NCI-H82 (cell line): Measurements from ENCODE around the gene ZC3H18.

Source experiments
- DNase-seq: peaks from one replicate; lab custom pipeline; 2025; lab: John Stamatoyannopoulos, UW

The ZC3H18 gene

GRCh38 chr16:88639231-88640038, 69.2 kb downstream of the ZC3H18 start:
- peak; percentile 16 for DNase-seq

GRCh38 chr16:88640039-88640495, 69.9 kb downstream of the ZC3H18 start:
- DNase-seq, result no peak

- no peak for DNase-seq
Measured at GRCh38 chr16:88640498-88641247, 70.5 kb downstream of the ZC3H18 start.

DNA sequence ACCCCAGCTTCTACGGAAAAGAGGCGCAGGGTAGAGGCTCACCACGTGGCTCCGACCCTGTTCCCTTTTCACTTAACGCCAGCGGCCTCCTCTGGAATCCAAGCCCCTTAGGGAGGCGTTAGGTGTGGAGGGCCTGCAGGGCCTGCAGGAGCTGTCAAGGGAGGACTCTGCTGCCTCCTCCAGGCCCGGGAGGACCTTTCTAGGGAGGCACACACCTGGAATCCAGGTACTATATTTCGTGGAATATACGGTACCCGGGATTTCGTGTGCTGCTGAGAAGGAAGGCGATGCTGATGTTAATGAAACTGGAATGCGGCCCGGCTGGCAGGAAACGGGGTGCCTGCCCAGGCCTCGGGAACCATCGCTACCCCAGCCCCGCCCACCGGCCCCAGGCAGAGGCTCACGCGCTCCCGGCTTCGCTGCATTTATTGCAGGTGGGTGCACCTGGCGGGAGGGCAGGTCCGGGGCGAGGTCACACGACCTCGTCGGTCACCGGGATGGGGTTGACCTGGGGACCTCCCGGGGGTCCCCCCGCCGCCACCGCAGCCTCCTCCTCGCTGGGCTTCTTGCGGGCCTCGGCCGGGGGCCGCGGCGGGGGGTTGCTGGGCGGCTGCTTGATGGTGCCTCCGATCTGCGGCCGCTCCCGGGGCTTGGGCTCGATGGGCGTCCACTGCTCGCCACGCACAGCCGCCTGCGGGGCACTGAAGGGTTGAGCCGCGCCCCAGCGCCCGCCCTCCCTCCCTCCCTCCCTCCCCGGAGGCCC, 72.9 kb downstream of the ZC3H18 start:
- no peak for DNase-seq

DNA sequence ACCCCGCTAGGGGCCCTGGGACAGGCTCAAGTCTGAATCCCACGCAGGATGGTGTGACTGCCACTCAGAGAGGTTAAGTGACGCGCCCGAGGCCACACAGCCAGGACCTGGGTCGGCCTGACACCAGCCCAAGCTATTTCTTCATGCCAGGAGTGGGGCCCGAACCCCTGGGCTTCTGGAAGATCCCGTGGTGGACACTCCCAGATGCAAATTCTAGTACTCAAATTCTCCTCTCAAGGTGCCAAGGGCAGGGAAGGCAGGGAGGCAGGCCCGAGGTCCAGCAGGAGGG, 73.4 kb downstream of the ZC3H18 start:
- DNase-seq, result no peak

GRCh38 chr16:88645455-88645854, 75.3 kb downstream of the ZC3H18 start:
- DNase-seq, result no peak

- no peak for DNase-seq
Measured at GRCh38 chr16:88645941-88646340, 75.7 kb downstream of the ZC3H18 start.

DNA sequence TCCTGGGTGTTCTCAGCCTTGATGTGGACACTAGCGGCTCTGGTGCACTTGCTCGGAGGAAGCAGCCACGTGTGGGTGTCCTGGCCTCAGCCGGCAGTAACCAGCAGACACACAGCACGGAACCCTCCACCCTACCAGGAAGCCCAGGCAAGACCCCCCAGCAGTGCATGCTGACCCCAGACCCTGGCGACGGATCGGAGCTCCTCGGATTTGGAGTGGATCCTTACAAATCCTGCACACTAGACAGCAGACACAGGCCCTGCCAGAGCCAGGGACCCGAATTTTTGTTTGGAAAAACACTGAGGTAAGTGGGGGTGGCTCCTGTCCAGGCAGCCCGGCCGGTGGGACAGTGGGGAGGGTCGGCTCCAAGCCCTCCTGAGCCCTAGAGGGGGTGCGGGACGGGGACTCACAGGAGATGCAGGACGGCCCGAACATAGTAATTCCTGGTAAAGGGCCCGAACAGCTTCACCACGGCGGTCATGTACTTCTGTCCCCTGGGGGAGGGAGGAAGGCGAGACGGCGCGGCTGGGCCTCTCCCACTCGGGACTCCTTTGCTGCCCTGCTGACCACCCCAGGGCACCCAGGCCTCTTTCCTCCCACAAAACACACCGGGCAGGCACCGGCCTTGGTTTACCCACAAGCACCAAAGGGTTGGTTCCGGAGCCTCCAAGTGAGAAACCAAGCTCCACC, 76.3 kb downstream of the ZC3H18 start:
- no peak for DNase-seq

DNA sequence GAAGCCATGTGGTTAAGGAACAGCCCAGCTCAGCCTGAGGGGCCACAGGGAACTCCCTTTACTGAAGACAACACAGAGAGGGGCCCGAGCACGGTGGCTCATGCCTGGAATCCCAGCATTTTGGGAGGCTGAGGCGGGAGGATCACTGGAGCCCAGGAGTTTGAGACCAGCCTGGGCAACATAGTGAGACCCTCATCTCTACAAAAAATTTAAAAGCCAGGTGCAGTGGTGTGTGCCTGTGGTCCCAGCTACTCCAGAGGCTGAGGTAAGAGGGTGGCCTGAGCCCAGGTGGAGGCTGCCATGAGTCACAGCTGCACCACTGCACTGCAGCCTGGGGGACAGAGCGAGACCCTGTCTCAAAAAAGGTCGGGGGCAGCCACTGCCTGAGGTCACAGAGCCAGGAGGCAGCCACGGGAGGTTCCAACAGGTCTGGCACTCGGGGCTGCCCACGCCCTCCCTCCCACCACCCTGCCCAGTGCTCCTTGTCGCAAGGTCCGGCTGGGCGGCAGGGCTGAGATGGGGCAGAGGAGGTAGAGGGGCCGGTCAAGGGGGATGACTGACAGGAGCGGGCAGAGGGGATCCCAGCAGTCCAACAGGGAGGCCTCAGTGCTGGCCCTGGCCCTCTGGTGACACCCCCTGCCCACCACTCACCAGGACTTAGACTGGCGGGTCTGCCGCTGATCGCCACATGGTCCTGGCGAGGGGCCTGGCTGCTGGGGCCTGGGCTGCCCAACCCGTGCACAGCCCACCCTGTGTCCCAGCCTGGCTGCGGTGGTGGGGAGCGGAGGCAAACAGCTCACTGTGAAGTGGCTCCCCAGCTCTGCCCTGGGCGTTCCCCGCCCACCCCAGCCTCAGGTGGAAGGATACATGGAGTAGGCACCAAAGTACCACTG, 77.2 kb downstream of the ZC3H18 start:
- no peak for DNase-seq

DNA sequence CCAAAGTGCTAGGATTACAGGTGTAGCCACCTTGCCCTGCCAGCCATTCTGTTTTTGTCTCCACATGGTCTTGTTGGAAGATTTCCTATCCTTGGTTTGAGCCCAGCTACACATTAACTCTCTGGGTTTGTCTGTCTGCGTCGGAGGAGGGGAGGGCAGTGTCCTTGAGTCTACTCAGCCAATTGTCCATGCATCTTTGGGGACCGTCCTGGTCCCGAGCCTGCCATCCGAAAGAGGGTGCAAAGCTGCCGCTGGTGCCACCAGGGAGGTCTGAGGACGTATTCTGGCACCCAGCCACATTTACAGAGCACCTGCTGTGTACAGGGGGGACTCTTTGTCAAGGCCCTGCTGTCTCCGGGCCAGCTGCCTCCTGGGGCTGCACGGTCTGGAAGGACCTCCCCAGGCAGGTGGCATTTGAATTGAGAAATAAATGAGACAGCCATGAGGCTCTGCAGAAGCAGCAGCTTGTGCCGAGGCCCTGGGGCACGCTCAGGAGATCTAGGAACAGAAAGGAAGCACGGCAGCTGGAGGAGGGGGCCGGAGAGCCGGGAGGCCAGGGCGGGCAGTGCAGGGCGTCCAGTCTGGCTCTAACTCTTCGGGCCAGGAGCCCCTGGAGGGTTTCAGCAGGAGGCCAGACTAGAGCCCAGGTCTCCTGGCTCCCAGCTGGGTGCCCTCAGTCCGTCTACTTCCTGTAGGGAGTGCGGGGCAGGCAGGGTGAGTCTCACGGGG, 79.2 kb downstream of the ZC3H18 start:
- peak; percentile 18 for DNase-seq

DNA sequence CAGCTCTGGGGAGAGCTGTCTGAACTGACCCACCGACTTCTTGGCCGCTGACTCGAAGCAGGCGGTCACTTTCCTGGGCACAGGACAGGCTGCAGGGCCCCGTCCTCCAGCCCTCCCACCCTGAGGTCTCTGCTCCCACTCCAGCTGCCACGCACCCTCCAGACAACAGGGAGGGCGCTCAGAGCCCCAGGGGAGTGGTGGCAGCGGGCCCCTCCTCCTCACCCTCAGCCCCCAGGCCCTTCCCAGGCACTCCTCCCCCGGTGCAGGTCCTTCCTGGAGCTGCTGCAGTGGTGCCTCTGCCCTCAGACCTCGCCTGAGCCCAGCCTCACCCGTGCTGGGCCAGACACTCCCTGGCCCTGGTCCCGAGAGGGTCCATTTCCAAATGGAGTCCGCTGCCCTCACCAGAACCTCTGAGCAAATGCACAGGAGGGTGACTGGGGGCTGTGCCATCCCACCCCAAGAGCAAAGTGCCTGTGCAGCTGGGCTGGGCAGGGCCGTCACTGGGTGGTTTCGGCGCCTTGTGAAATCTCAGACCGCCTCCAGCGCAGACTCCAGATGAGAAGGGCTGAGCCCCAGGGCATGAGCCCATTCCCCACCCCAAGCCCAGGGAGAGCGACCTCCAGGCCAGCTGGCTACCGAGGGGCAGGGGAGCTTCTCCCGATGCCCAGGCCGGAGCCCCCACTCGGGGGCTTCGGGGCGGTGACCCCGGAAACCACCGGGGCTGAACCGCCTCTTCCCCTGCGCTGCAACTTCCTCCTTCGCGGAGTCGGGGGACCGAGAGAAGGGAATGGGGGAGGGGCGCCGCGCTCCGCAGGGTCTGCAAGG, 79.9 kb downstream of the ZC3H18 start:
- DNase-seq, result peak; percentile 33

DNA sequence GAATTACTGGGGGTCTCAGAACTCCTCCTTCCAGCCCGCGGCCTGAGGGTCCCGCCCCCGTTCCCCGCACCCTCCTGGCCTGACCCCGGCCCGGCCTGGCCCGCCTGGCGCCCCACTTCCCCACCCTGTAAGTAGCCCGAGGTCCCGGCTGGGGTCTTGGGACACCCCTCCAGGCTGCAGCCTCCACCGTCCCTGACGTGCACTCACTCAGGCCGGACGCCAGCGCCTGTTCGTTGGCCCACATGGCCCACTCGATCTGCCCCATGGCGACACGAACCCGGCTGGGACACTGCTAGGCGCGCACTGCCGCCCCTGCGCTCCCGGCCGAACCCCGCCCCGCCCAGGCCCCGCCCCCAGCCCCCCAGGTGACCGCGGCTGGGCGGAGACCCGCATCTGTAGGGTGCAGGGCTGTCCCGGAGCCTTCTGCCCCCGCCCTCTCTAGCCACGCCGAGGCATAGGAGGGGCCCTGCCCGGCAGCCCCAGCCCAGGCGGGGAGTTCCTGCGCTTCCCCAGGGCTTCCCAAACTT, 80.6 kb downstream of the ZC3H18 start, which contains the start of gene CYBA:
Gene CYBA, minus strand, starts transcription at position 305 of the 527 bp plus-strand sequence. Its CDS starts 40 bp downstream, at position 265.
- DNase-seq, result peak; percentile 25

DNA sequence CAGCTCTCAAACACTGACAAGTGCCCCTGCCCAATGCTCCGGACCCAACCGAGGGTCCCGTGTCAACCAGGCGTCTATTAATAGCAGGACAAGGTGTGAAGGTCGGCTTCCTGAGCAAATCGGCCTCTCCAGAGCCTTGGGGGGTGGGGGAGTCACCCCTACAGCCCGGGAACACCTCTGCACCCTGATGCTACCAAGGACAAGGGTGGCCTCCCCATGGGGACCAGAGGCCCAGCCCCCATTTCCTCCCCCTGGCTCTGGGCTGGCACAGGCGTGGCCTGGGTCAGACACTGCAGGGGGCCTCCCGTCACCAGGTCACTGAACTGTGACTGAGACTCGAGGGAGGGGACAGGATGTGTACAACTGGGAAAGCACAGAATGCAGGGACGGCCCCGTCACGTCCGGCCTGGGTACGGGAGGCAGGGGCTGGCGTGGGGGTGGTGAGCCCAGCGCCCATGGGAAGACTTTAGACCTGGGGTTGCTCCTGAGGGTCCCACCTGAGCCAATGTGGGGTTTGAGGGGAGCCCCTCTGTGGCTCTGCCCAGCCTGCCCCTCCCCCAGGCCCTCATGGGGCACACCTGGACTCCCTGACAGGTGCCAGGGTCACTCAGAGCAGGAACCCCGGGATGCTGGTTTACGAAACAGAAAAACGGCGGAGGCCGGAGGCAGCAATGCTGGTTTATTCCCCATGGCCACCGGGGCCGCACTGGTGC, 81.2 kb downstream of the ZC3H18 start:
- peak; percentile 18 for DNase-seq

- no peak for DNase-seq
Measured at GRCh38 chr16:88651989-88652761, 82.0 kb downstream of the ZC3H18 start.

DNA sequence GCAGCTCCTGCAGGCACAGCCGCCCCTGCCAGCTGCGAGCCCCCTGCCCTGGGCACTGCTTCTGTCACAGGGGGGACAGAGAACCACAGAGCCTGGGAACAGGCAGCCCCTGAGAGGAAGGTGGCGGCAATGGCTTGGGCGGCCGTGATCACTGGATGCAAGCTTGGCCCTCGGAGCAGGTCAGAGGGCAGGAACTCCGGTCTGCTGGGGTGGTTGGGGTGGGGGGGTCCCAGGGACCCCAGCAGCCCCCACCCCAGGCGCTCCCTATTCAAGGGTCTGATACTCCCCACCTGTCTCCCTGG, 82.5 kb downstream of the ZC3H18 start:
- DNase-seq, result no peak

DNA sequence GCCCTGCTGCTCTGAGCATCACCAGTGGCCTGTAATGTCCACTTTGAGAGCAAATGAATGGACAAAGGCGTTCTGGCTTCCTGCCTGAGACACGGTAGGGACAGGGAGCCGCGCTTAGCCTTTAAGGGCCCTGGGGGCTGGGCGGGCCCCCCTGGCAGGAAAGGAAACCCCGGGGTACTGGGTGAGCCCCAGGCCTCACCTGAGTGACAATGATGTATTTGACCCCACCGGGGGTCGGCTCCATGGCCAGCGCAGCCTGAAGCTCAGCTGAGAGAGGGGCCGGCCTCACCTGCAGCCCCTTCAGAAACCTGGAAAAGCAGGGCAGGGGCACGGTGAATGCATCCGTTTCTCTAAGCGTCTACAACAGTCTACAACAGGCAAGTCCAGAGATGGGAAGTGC, 82.9 kb downstream of the ZC3H18 start:
- DNase-seq, result no peak

- no peak for DNase-seq
Measured at GRCh38 chr16:88653596-88654362, 83.6 kb downstream of the ZC3H18 start.
